HCT116 (cell line): ENCODE measurements around the gene SIL1. TPM values are rescaled to one million over a fixed set of nuclear protein-coding genes. Genes with fewer than 3 reads are reported as not detected.

Source experiments
- ATAC-seq: fragments of 200-7000 bp; cut with Tn5 transposase; 2 replicates; pipeline ENCODE4 v1.9.1; 2020; ENCODE audit warnings: mild to moderate bottlenecking, moderate library complexity
- BruUV-seq: library from RNA; stranded (reverse); fragments of 400-500 nt; replicated peaks from 2 replicates; lab custom pipeline; 2021; lab: Mats Ljungman, UMichigan
- CTCF ChIA-PET: fragments of 300-600 bp; sonication (Branson Sonifier 250); formaldehyde crosslinking; loops from one replicate; lab custom pipeline; 2021; ENCODE audit warnings: antibody characterized with exemption; lab: Charles Lee
- POLR2A ChIA-PET: fragments of 300-600, 350-600 bp; sonication (Branson Sonifier 250); formaldehyde crosslinking; loops from one replicate; lab custom pipeline; 2021; ENCODE audit warnings: antibody characterized with exemption; lab: Charles Lee
- RAD21 ChIA-PET, 2 experiments: fragments of 300-600 bp; sonication (Branson Sonifier 250); formaldehyde crosslinking; loops; one replicate each; lab custom pipeline; 2023; ENCODE audit warnings: low total read pairs in 2 of 2; ENCODE audit not compliant: uncharacterized antibody in 2 of 2, unreplicated experiment in 2 of 2, low non-redundant PET in 1 of 2; lab: Charles Lee
- DNase-seq: peaks from one replicate; pipeline ENCODE4 v3.0.0-alpha.2; 2010; ENCODE audit warnings: low read depth, low spot score
- H2AFZ ChIP-seq: fragments of 200-600 bp; shearing (Covaris generic), sonication (generic); 2 replicates; pipeline ENCODE4 v1.6.1; 2017; ENCODE audit warnings: low read depth, mixed run types, mixed read lengths, antibody characterized with exemption, low read length; ENCODE audit not compliant: poor library complexity, severe bottlenecking
- H3K27ac ChIP-seq: 2 replicates; pipeline ENCODE4 v1.5.1; 2012; ENCODE audit warnings: low read depth, low read length
- H3K27me3 ChIP-seq: fragments of 200-600 bp; sonication (generic); 2 replicates; pipeline ENCODE4 v1.6.1; 2016; ENCODE audit warnings: mixed run types, low read length, mixed read lengths; ENCODE audit not compliant: insufficient read depth
- H3K36me3 ChIP-seq, 2 experiments: fragments of 200-500 bp in 1 of 2; fragments of 200-600 bp in 1 of 2; sonication (Bioruptor generic) in 1 of 2; sonication (generic) in 1 of 2; 2 replicates each; pipeline versions ENCODE4 v1.5.1 to v1.6.1; 2014 to 2016; ENCODE audit warnings: low read length in 2 of 2, inconsistent platforms in 1 of 2, mixed read lengths in 1 of 2, mixed run types in 1 of 2; ENCODE audit not compliant: insufficient read depth in 2 of 2, control insufficient read depth in 1 of 2
- H3K4me1 ChIP-seq, 2 experiments: fragments of 200-600 bp in 1 of 2; sonication (generic) in 1 of 2; 2 replicates each; pipeline versions ENCODE4 v1.5.1 to v1.6.1; 2012 to 2017; ENCODE audit warnings: low read length in 2 of 2, inconsistent platforms in 1 of 2, mild to moderate bottlenecking in 1 of 2, mixed read lengths in 1 of 2, mixed run types in 1 of 2, moderate library complexity in 1 of 2; ENCODE audit not compliant: insufficient read depth in 2 of 2, control insufficient read depth in 1 of 2
- H3K4me2 ChIP-seq: fragments of 200-600 bp; sonication (generic); 2 replicates; pipeline ENCODE4 v1.6.1; 2017; ENCODE audit warnings: mixed run types, low read length, mixed read lengths
- H3K4me3 ChIP-seq, 2 experiments: fragments of 200-600 bp in 1 of 2; sonication (generic) in 1 of 2; replicated peaks in 1 of 2; 2 replicates each; pipeline ENCODE4 v1.5.1; 2011 to 2016; ENCODE audit warnings: low read length in 2 of 2, control low read depth in 1 of 2, low read depth in 1 of 2, mild to moderate bottlenecking in 1 of 2, mixed read lengths in 1 of 2, mixed run types in 1 of 2
- H3K79me2 ChIP-seq: fragments of 200-600 bp; sonication (generic); 2 replicates; pipeline ENCODE4 v1.6.1; 2017; ENCODE audit warnings: mild to moderate bottlenecking, mixed run types, low read length, moderate library complexity, mixed read lengths; ENCODE audit not compliant: insufficient read depth
- H3K9ac ChIP-seq: fragments of 200-600 bp; sonication (generic); 2 replicates; pipeline ENCODE4 v1.6.1; 2016; ENCODE audit warnings: low read length, mixed read lengths
- H3K9me2 ChIP-seq: fragments of 200-600 bp; sonication (generic), shearing (Covaris generic); 2 replicates; pipeline ENCODE4 v1.6.1; 2017; ENCODE audit warnings: mixed run types, mild to moderate bottlenecking, moderate library complexity; ENCODE audit not compliant: insufficient read depth
- H3K9me3 ChIP-seq, 2 experiments: fragments of 200-500 bp in 1 of 2; fragments of 200-600 bp in 1 of 2; sonication (Bioruptor generic) in 1 of 2; sonication (generic) in 1 of 2; 2 replicates each; pipeline ENCODE4 v1.6.1; 2014 to 2017; ENCODE audit warnings: low read length in 2 of 2, mixed read lengths in 2 of 2, inconsistent platforms in 1 of 2, low read depth in 1 of 2, mild to moderate bottlenecking in 1 of 2, mixed run types in 1 of 2, moderate library complexity in 1 of 2; ENCODE audit not compliant: control insufficient read depth in 1 of 2, insufficient read depth in 1 of 2
- H4K20me1 ChIP-seq: fragments of 200-600 bp; sonication (generic), shearing (Covaris generic); 2 replicates; pipeline ENCODE4 v1.6.1; 2017; ENCODE audit warnings: mixed run types, mild to moderate bottlenecking, moderate library complexity; ENCODE audit not compliant: insufficient read depth
- CTCF ChIP-seq, 3 experiments: fragments of 200-600 bp in 1 of 3; sonication (generic) in 1 of 3; IDR thresholded peaks in 2 of 3; conservative IDR thresholded peaks in 1 of 3; 2 replicates each; pipeline ENCODE4 v1.5.1; 2012 to 2017; ENCODE audit warnings: low read depth in 2 of 3, low read length in 2 of 3, antibody characterized with exemption in 1 of 3, borderline replicate concordance in 1 of 3, control low read depth in 1 of 3, mild to moderate bottlenecking in 1 of 3, mixed read lengths in 1 of 3, mixed run types in 1 of 3, moderate library complexity in 1 of 3; ENCODE audit not compliant: insufficient read depth in 1 of 3
- REST ChIP-seq: IDR thresholded peaks from 2 replicates; pipeline ENCODE4 v1.6.1; 2012; ENCODE audit warnings: low read depth
- SIN3A ChIP-seq: IDR thresholded peaks from 2 replicates; pipeline ENCODE4 v1.6.1; 2012; ENCODE audit warnings: low read depth
- SRF ChIP-seq: IDR thresholded peaks from 2 replicates; pipeline ENCODE4 v1.6.1; 2012; ENCODE audit warnings: low read depth
- ZBTB33 ChIP-seq: IDR thresholded peaks from 2 replicates; pipeline ENCODE4 v1.6.1; 2011; ENCODE audit warnings: mild to moderate bottlenecking, low read length, moderate library complexity; ENCODE audit not compliant: insufficient replicate concordance; ENCODE audit errors: extremely low read depth
- intact Hi-C: fragments of 100-400 bp; cut with micrococcal nuclease; formaldehyde crosslinking; loops from 2 replicates; pipeline ENCODE4 v1.10.0; 2022
- total RNA-seq: library from RNA; stranded (reverse); gene quantifications from one replicate; pipeline ENCODE4 v1.2.1, GENCODE V29; 2021; ENCODE audit not compliant: unreplicated experiment

The SIL1 gene
- total RNA-seq, 1 experiment from 2014 or later, result 34.0 TPM

GRCh38 chr5:139148986-139149385 lies 49.2 kb downstream of the SIL1 start:
- H3K27ac ChIP-seq, result no peak overlapping the region
- CTCF ChIA-PET, result no interaction called here
- peaks cover 3% of the 10 kb centered on the region in 2 experiments; a peak in 3 of 4 replicates for H3K4me1 ChIP-seq
- no peak overlapping the region for H3K4me3 ChIP-seq
- H3K27me3 ChIP-seq, result no peaks in the 10 kb centered on the region
- RAD21 ChIA-PET, result no interaction called here
- no peaks in the 10 kb centered on the region for H3K79me2 ChIP-seq
- no peaks in the 10 kb centered on the region for H4K20me1 ChIP-seq
- intact Hi-C loops, result loop anchor here (10.0 kb wide), 1 partner anchor 56 kb away; no protein-coding TSS in a partner anchor
- no TSS peak for BruUV-seq
- H3K36me3 ChIP-seq, result no peaks in the 10 kb centered on the region
- TF ChIP-seq CTCF (IDR thresholded peaks at IDR 0.05 in 2 of 3, conservative IDR thresholded peaks at IDR 0.05 in 1 of 3; ENCODE audit: borderline replicate concordance in 1 of 3, insufficient read depth in 1 of 3, low read depth in 2 of 3, low read length in 2 of 3) (no peak), ZBTB33 (no peak), SRF (no peak), SIN3A (no peak), REST (no peak)
- DNase-seq (no peak), ATAC-seq (no peak)
- no peak overlapping the region for H3K9ac ChIP-seq
- no peak overlapping the region for H2AFZ ChIP-seq
- H3K9me3 ChIP-seq, result no peaks in the 10 kb centered on the region
- H3K4me2 ChIP-seq, result no peak overlapping the region
- H3K9me2 ChIP-seq, result no peaks in the 10 kb centered on the region
- POLR2A ChIA-PET, result no interaction called here
